Measurements from ENCODE around the gene TGFB2. TPM values are rescaled to one million over a fixed set of nuclear protein-coding genes. Genes with fewer than 3 reads are reported as not detected.

TGFB2 gene
- total and polyA plus RNA-seq, 2 experiments from 2014 or later = 0.31 to 1.4 TPM

- Histone ChIP-seq H3K36me3 (ENCODE audit: insufficient read depth) (no peaks in the 10 kb centered on the region), H3K9me2 (ENCODE audit: insufficient read depth) (0 out of 2 replicates have a peak, but pooled peaks cover 4% of the 10 kb centered on the region), H3F3A (replicated peaks; ENCODE audit: low read depth) (no peaks in the 10 kb centered on the region), H4K20me1 (replicated peaks; ENCODE audit: insufficient read depth) (no peaks in the 10 kb centered on the region), H3K4me1 (ENCODE audit: insufficient read depth) (no peaks in the 10 kb centered on the region), H3K4me2 (no peak overlapping the region), H3K27me3 (ENCODE audit: insufficient read depth) (no peaks in the 10 kb centered on the region), H3K4me3 (no peak overlapping the region), H3K79me2 (replicated peaks; ENCODE audit: insufficient read depth) (no peaks in the 10 kb centered on the region), H3K27ac (ENCODE audit: low read depth) (no peak overlapping the region), H2AFZ (no peak overlapping the region)
- ATAC-seq (no peak), DNase-seq (ENCODE audit: low spot score) (no peak)
- H3K4me1 Mint-ChIP-seq = peaks cover 2% of the 10 kb centered on the region; the same call in 1 of the 3 replicates
- TF ChIP-seq CREB1 (CRISPR knock-in tag; IDR thresholded peaks at IDR 0.05; ENCODE audit: low read depth) = no peak
- TF ChIP-seq POLR2AphosphoS5 (IDR thresholded peaks at IDR 0.05; ENCODE audit: low read depth) = no peak
- no peak for TF ChIP-seq JUNB (IDR thresholded peaks at IDR 0.05; ENCODE audit: unreplicated experiment)
- no peak for TF ChIP-seq NANOG (IDR thresholded peaks at IDR 0.05; ENCODE audit: borderline replicate concordance)
- no peak for TF ChIP-seq ZNF114 (CRISPR knock-in tag; IDR thresholded peaks at IDR 0.05)
- TF ChIP-seq EZH2 (IDR thresholded peaks at IDR 0.05; ENCODE audit: low read depth, unreplicated experiment) = no peak
- TF ChIP-seq CTCF (conservative IDR thresholded peaks at IDR 0.05; ENCODE audit: low read depth in 2 of 2) = no peak
- TF ChIP-seq ZNF462 (CRISPR knock-in tag; IDR thresholded peaks at IDR 0.05) = no peak
- H3K4me3 Mint-ChIP-seq = no peak overlapping the region
- no peak overlapping the region for H3K27ac Mint-ChIP-seq
- H3K27me3 Mint-ChIP-seq (ENCODE audit: insufficient read depth, low read depth, poor library complexity) = peaks cover 1% of the 10 kb centered on the region
- H3K36me3 Mint-ChIP-seq (ENCODE audit: low read depth) = no peaks in the 10 kb centered on the region
- H3K9me3 Mint-ChIP-seq = no peaks in the 10 kb centered on the region
Measured at GRCh38 chr1:218436346-218436745, 91.2 kb downstream of the TGFB2 start.

Measured in GM23338 (cell line).